Mononuclear cell (primary cell): ENCODE measurements around the gene RANBP3. TPM values are rescaled to one million over a fixed set of nuclear protein-coding genes. Genes with fewer than 3 reads are reported as not detected.
"Not testable (repeated sequence)": the region's sequence is repeated elsewhere in the genome, so short reads cannot be mapped to it uniquely, and the experiment has no call there.

Experiments used
- H3K27me3 ChIP-seq: 2 replicates; pipeline ENCODE4 v1.6.0; 2011; ENCODE audit warnings: low read length, control low read depth; ENCODE audit not compliant: insufficient read depth
- H3K4me1 ChIP-seq: 2 replicates; pipeline ENCODE4 v1.5.1; 2011; ENCODE audit warnings: mild to moderate bottlenecking, low read length, control low read depth; ENCODE audit not compliant: insufficient read depth
- H3K4me3 ChIP-seq: 2 replicates; pipeline ENCODE4 v1.5.1; 2011; ENCODE audit warnings: mild to moderate bottlenecking, low read length, moderate library complexity
- H3K9me3 ChIP-seq: 2 replicates; pipeline ENCODE4 v1.5.1; 2011; ENCODE audit warnings: low read depth, mild to moderate bottlenecking, control low read depth, low read length
- total RNA-seq: library from RNA; depleted of rRNA; stranded (reverse); fragments of >200 nt; gene quantifications from one replicate; pipeline ENCODE4 v1.2.3, GENCODE V29; 2012

Gene RANBP3
- total RNA-seq, 1 donor = 62.9 TPM

- Histone ChIP-seq H3K9me3 (no peaks in the 10 kb centered on the region), H3K4me1 (no peaks in the 10 kb centered on the region), H3K27me3 (peaks cover 7% of the 10 kb centered on the region), H3K4me3 (no peak overlapping the region)
Measured at GRCh38 chr19:5877882-5878281, 100.1 kb downstream of the RANBP3 start.

DNA sequence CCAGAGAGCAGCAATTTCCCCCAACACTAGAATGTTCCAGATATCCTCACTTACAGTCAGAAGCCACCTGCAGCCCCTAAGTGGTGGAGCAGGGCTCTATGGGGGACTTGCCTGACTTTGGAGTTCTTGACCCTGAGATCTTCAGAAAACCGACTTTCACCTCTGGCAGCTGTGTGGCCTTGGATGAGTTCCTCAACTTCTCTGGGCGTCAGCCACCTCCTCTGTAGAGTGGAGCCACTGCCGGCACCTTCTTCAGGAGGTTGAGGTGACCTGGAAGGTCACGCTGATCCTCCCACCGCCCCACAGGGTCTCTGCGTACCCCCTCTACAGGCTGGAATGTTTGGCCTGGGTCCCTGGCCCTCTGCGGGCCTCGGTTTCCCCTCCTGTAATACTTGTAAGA, 100.5 kb downstream of the RANBP3 start:
- no peaks in the 10 kb centered on the region for H3K9me3 ChIP-seq
- H3K27me3 ChIP-seq = peaks cover 7% of the 10 kb centered on the region

GRCh38 chr19:5874496-5874895, 103.4 kb downstream of the RANBP3 start:
- not testable (repeated sequence) for H3K4me3 ChIP-seq, H3K27me3 ChIP-seq, H3K9me3 ChIP-seq, H3K4me1 ChIP-seq

More for the DNA sequence above, 100.5 kb downstream of the RANBP3 start:
- no peaks in the 10 kb centered on the region for H3K4me1 ChIP-seq
- H3K4me3 ChIP-seq = no peak overlapping the region

DNA sequence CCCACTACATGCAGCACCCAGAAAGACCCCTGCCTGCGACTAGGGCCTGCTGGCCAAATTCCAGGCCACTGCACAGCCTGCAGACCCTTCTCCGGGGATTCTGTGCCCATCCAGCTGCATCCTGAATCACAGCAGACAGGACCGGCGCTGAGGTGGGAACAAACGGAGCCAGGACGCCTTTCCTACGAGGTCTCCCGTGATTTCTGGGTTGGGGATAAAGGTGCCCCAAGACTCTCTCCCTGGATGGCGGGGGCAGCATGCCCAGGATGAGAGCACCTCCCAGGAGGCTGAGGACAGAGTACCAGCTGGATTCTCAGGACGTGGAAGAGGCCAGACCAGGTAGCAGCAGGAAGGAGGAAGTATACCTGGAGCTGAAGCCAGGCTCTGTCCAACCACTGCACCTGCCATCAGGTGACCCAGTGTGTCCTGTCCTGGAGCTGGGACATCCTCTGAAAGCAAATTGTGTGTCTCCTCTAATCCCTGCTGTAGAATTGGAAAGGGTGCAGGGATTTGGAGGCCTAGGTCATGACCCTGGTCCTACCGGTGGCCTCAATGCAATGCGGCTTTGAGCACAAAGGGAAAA, 104.2 kb downstream of the RANBP3 start:
- no peak overlapping the region for H3K4me3 ChIP-seq
- no peaks in the 10 kb centered on the region for H3K27me3 ChIP-seq
- no peaks in the 10 kb centered on the region for H3K9me3 ChIP-seq
- H3K4me1 ChIP-seq = no peaks in the 10 kb centered on the region

DNA sequence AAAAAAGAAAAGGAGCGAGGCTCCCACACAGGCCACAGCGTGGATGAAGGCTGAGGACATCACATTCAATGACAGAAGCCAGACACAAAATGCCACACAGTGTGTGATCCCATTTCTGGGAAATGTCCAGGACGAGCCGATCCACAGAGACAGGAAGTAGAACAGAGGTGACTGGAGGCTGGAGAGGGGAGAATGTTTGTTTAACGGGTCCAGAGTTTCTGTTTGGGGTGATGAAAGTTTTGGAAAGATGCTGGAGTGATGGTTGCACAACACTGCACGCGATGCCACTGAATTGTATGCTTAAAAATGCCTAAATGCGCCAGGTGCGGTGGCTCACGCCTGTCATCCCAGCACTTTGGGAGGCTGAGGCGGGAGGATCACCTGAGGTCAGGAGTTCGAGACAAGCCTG, 107.0 kb downstream of the RANBP3 start:
- Histone ChIP-seq H3K9me3 (no peaks in the 10 kb centered on the region), H3K27me3 (no peaks in the 10 kb centered on the region), H3K4me1 (no peaks in the 10 kb centered on the region), H3K4me3 (no peak overlapping the region)

GRCh38 chr19:5867201-5868136, 110.5 kb downstream of the RANBP3 start:
- H3K4me3 ChIP-seq = no peak overlapping the region
- H3K27me3 ChIP-seq = no peaks in the 10 kb centered on the region
- H3K4me1 ChIP-seq = no peaks in the 10 kb centered on the region
- H3K9me3 ChIP-seq = no peaks in the 10 kb centered on the region

Other genes starting within 250 kb of the RANBP3 start
- 0.42 TPM for gene PRR22, start 193.4 kb downstream of the RANBP3 start, total RNA-seq
- gene DUS3L, start 187.0 kb downstream of the RANBP3 start, total RNA-seq = 42.8 TPM
- 0.10 TPM for gene NRTN, start 173.1 kb downstream of the RANBP3 start, total RNA-seq
- gene FUT6, start 138.4 kb downstream of the RANBP3 start, total RNA-seq = not detected
- 0.21 TPM for gene FUT3, start 126.7 kb downstream of the RANBP3 start, total RNA-seq
- 3.8 TPM for gene FUT5, start 107.6 kb downstream of the RANBP3 start, total RNA-seq
- 59.5 TPM for gene NDUFA11, start 74.3 kb downstream of the RANBP3 start, total RNA-seq
- 18.2 TPM for gene VMAC, start 73.3 kb downstream of the RANBP3 start, total RNA-seq
- 10.6 TPM for gene CAPS, start 63.9 kb downstream of the RANBP3 start, total RNA-seq
- gene RFX2, start 132.4 kb upstream of the RANBP3 start, total RNA-seq = 11.3 TPM
- gene ACSBG2, start 157.5 kb upstream of the RANBP3 start, total RNA-seq = not detected